DMS 273 (cell line): ENCODE measurements around the gene MBNL2.
A peak's percentile ranks its signal among the peaks of the same experiment; 100 is the strongest.

ENCODE experiments used
- DNase-seq: peaks from one replicate; lab custom pipeline; 2025; ENCODE audit not compliant: unreplicated experiment; lab: John Stamatoyannopoulos, UW

Gene MBNL2

GRCh38 chr13:97435323-97435722 lies 213.2 kb downstream of the MBNL2 start:
- no peak for DNase-seq

GRCh38 chr13:97435794-97436193 lies 213.7 kb downstream of the MBNL2 start:
- peak; percentile 5 for DNase-seq

GRCh38 chr13:97436845-97437244 lies 214.7 kb downstream of the MBNL2 start:
- no peak for DNase-seq

- DNase-seq = no peak
Measured at GRCh38 chr13:97437729-97438128, 215.6 kb downstream of the MBNL2 start.

- no peak for DNase-seq
Measured at GRCh38 chr13:97438856-97439595, 216.9 kb downstream of the MBNL2 start.

- DNase-seq = no peak
Measured at GRCh38 chr13:97440598-97441170, 218.6 kb downstream of the MBNL2 start.

- no peak for DNase-seq
Measured at GRCh38 chr13:97441368-97441767, 219.2 kb downstream of the MBNL2 start.
